SHP77 (cell line): ENCODE results near the gene CHCT1.
"Not testable (repeated sequence)": the region's sequence is repeated elsewhere in the genome, so short reads cannot be mapped to it uniquely, and the experiment has no call there.

Source experiments
- DNase-seq, 2 experiments: peaks; one replicate each; lab custom pipeline; 2025; lab: John Stamatoyannopoulos, UW

The CHCT1 gene

GRCh38 chr17:60398227-60398959, 23.9 kb upstream of the CHCT1 start:
- DNase-seq, result no peak

- no peak for DNase-seq
Observed at GRCh38 chr17:60401819-60402218, 20.5 kb upstream of the CHCT1 start.

GRCh38 chr17:60403523-60403810, 18.8 kb upstream of the CHCT1 start:
- no peak for DNase-seq

- DNase-seq, result no peak
Observed at GRCh38 chr17:60403962-60404361, 18.3 kb upstream of the CHCT1 start.

- DNase-seq, result no peak
Observed at GRCh38 chr17:60406887-60407286, 15.4 kb upstream of the CHCT1 start.

GRCh38 chr17:60410001-60410400, 12.3 kb upstream of the CHCT1 start:
- no peak for DNase-seq

GRCh38 chr17:60412701-60413100, 9.6 kb upstream of the CHCT1 start:
- no peak for DNase-seq

- DNase-seq, result no peak
Observed at GRCh38 chr17:60415146-60415545, 7.1 kb upstream of the CHCT1 start.

- no peak for DNase-seq
Observed at GRCh38 chr17:60416368-60416925, 5.8 kb upstream of the CHCT1 start.

GRCh38 chr17:60419003-60419402, 3.3 kb upstream of the CHCT1 start:
- DNase-seq, result not testable (repeated sequence)

GRCh38 chr17:60419875-60420274, 2.4 kb upstream of the CHCT1 start:
- DNase-seq, result not testable (repeated sequence)

- DNase-seq, result peak; percentile 14 to 38
Observed at GRCh38 chr17:60421273-60422161, 772 bp upstream of the CHCT1 start.

GRCh38 chr17:60423865-60424264, 1.6 kb downstream of the CHCT1 start:
- no peak for DNase-seq

- no peak for DNase-seq
Observed at GRCh38 chr17:60425626-60426025, 3.3 kb downstream of the CHCT1 start.

- no peak for DNase-seq
Observed at GRCh38 chr17:60426596-60426995, 4.3 kb downstream of the CHCT1 start.

- not testable (repeated sequence) for DNase-seq
Observed at GRCh38 chr17:60428491-60428890, 6.2 kb downstream of the CHCT1 start.

GRCh38 chr17:60430561-60430960, 8.3 kb downstream of the CHCT1 start:
- DNase-seq, result not testable (repeated sequence)

GRCh38 chr17:60433021-60433997, 11.0 kb downstream of the CHCT1 start:
- DNase-seq, result not testable (repeated sequence)

GRCh38 chr17:60435244-60436167, 13.2 kb downstream of the CHCT1 start:
- DNase-seq, result peak; percentile 66 to 77

- DNase-seq, result no peak
Observed at GRCh38 chr17:60436676-60437075, 14.4 kb downstream of the CHCT1 start.

- DNase-seq, result no peak
Observed at GRCh38 chr17:60439501-60439900, 17.2 kb downstream of the CHCT1 start.
